ENCODE data around the gene BTRC.

The BTRC gene

DNA sequence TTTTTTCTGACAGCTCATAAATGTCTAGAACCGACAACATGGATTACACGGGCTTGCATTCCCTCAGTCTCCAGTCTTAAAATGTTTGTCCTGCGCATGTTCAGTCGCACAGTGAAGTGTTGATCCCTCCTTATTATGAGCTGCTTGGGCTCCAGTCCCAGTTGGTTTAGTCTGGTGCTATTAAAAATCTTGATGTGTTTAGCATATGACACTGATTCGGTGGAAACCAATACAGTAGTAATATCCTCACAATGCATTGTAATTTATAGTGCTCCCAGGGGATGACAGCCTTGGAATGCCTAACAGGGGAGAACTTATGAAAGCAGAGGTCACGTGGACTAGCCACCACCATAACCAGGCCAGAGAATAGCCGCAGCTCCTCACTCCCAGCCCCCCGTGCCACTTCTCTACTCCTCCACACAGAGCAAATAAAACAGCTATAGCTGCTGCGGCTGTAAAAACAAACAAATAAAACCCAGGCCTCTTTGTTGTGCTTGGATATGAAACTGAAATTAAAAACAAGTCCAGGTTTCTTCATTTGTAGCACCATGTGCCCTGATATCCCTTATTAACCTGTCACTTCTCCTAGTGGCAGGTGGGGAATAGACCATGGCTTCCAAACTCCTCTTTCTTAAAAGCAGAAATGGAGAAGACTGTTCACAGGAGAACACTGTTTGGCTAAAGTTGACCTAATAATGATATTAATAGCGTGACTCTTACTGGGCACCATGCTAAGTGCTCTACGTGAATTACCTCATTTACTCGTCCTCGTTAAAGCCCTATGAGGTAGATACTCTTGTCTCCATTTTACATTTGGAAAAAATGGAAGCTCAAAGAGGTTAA, 241.8 kb downstream of the BTRC start:
- Histone ChIP-seq H3K79me2 (ENCODE audit: insufficient read depth, low read depth) (no peaks in the 10 kb centered on the region), H3K4me1 (ENCODE audit: low read depth, poor library complexity, severe bottlenecking) (no peaks in the 10 kb centered on the region), H2AFZ (ENCODE audit: low read depth) (no peak overlapping the region), H3K4me2 (no peak overlapping the region), H3K4me3 (IDR thresholded peaks at IDR 0.05; ENCODE audit: insufficient read depth, low read depth, low read length) (no peak overlapping the region), H3K9ac (no peak overlapping the region), H3K36me3 (ENCODE audit: insufficient read depth) (no peaks in the 10 kb centered on the region), H3K27ac (no peak overlapping the region), H4K20me1 (ENCODE audit: insufficient read depth) (no peaks in the 10 kb centered on the region), H3K27me3 (ENCODE audit: insufficient read depth, low read depth) (no peaks in the 10 kb centered on the region)
- TF ChIP-seq, protein P1, sequence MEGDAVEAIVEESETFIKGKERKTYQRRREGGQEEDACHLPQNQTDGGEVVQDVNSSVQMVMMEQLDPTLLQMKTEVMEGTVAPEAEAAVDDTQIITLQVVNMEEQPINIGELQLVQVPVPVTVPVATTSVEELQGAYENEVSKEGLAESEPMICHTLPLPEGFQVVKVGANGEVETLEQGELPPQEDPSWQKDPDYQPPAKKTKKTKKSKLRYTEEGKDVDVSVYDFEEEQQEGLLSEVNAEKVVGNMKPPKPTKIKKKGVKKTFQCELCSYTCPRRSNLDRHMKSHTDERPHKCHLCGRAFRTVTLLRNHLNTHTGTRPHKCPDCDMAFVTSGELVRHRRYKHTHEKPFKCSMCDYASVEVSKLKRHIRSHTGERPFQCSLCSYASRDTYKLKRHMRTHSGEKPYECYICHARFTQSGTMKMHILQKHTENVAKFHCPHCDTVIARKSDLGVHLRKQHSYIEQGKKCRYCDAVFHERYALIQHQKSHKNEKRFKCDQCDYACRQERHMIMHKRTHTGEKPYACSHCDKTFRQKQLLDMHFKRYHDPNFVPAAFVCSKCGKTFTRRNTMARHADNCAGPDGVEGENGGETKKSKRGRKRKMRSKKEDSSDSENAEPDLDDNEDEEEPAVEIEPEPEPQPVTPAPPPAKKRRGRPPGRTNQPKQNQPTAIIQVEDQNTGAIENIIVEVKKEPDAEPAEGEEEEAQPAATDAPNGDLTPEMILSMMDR (conservative IDR thresholded peaks at IDR 0.05; ENCODE audit: low read depth, low read length), result no peak

DNA sequence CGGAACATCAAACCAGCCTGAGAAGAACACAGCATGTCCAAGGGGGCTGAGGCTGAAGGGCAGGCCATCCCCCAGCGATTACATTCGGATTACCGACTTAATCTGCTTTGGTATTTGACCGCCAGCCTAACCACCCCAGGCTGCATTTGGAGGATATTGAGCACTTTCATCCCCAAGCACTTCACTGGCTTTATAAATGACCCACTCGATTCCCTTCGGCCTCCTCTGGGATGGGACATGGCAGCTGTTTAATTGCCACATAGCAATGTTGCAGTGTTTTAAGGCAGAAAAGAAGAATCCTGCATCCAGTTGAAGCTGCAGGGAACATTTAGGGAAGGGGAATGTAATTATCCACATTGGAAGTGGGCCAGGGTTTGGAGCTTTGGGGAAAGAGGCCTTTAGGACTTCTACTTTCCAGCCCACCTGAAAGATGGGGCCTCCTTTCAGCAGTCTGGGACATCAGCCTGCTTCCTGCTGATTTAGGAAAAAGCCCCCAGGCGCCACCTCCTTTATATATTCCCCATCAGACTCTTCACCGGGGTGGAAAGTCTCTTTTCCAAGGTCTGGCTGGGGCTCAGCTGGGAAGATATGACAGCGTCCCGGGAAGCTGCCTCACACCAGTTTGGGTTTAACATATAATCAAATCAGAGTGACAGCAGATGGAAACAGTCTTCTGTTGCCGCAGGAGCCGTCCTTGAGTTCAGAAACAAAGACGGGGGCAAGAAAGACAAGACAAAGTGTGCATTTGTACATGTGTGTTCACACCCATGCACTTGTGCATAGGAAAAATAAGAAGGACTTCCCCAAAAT, 243.3 kb downstream of the BTRC start:
- TF ChIP-seq, protein P1 (conservative IDR thresholded peaks at IDR 0.05; ENCODE audit: low read depth, low read length), result no peak
- Histone ChIP-seq H3K4me2 (no peak overlapping the region), H3K36me3 (ENCODE audit: insufficient read depth) (no peaks in the 10 kb centered on the region), H3K79me2 (ENCODE audit: insufficient read depth, low read depth) (no peaks in the 10 kb centered on the region), H3K27me3 (ENCODE audit: insufficient read depth, low read depth) (no peaks in the 10 kb centered on the region), H3K27ac (no peak overlapping the region), H4K20me1 (ENCODE audit: insufficient read depth) (no peaks in the 10 kb centered on the region), H2AFZ (ENCODE audit: low read depth) (no peak overlapping the region), H3K4me3 (IDR thresholded peaks at IDR 0.05; ENCODE audit: insufficient read depth, low read depth, low read length) (no peak overlapping the region), H3K9ac (no peak overlapping the region), H3K4me1 (ENCODE audit: low read depth, poor library complexity, severe bottlenecking) (no peaks in the 10 kb centered on the region)

DNA sequence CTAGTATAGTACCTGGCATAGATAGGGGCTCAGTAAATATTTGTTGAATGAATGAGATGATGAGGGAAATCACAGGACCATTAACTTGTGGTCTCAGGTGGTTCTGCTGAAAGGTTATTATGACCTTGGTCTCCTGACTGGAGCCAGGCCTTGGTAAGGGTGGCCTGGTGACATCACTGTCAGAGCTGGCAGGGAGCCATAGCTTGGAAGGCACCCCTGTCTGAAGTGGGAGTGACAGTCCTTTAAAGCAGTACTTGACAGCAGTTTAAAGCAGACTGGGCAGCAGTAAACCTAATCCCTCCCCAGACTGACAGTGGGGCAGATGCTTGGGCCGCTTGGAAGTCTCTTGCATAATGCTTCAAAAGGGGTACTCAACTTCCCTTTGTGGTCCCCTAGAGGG, 247.6 kb downstream of the BTRC start:
- H2AFZ ChIP-seq (ENCODE audit: low read depth), result no peak overlapping the region
- H3K36me3 ChIP-seq (ENCODE audit: insufficient read depth), result no peaks in the 10 kb centered on the region
- no peaks in the 10 kb centered on the region for H3K27me3 ChIP-seq (ENCODE audit: insufficient read depth, low read depth)
- H3K4me1 ChIP-seq (ENCODE audit: low read depth, poor library complexity, severe bottlenecking), result no peaks in the 10 kb centered on the region
- TF ChIP-seq, protein P1 (conservative IDR thresholded peaks at IDR 0.05; ENCODE audit: low read depth, low read length), result no peak
- no peak overlapping the region for H3K4me3 ChIP-seq (IDR thresholded peaks at IDR 0.05; ENCODE audit: insufficient read depth, low read depth, low read length)
- no peak overlapping the region for H3K9ac ChIP-seq
- H4K20me1 ChIP-seq (ENCODE audit: insufficient read depth), result no peaks in the 10 kb centered on the region
- no peak overlapping the region for H3K4me2 ChIP-seq
- no peak overlapping the region for H3K27ac ChIP-seq
- no peaks in the 10 kb centered on the region for H3K79me2 ChIP-seq (ENCODE audit: insufficient read depth, low read depth)

DNA sequence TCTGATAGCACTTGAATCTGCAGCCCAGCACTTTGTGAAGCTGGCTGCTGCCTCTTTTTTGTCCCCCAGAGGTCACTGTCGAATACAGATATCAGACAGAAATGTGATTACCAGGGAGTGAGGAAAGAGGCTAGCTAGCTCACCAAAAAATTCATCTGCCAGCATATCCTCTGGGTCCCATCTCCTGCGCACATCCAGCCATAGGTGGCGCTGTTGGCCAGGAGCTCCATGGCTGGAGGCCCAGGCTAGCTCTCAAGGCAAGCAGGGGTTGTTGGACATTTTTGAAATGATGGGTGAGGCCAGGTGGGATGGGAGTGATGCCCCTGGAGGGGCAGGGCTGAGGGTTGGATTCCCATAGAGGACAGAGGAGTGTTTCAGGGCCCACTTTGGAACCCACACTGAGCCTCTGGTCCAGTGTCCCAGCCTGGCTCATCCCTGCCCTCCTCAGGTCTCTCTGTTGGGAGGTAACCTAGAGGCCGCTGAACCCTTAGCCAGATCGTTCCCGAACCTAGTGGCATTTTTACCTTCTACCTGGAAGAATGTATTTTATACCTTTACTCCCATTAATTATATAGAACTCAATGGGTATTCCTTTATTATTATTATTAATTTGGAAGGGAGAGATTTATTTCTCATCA, 248.9 kb downstream of the BTRC start:
- H4K20me1 ChIP-seq (ENCODE audit: insufficient read depth), result no peaks in the 10 kb centered on the region
- no peak overlapping the region for H3K9ac ChIP-seq
- no peaks in the 10 kb centered on the region for H3K27me3 ChIP-seq (ENCODE audit: insufficient read depth, low read depth)
- H3K27ac ChIP-seq, result no peak overlapping the region
- no peak overlapping the region for H2AFZ ChIP-seq (ENCODE audit: low read depth)
- no peaks in the 10 kb centered on the region for H3K79me2 ChIP-seq (ENCODE audit: insufficient read depth, low read depth)
- no peak overlapping the region for H3K4me2 ChIP-seq
- H3K4me3 ChIP-seq (IDR thresholded peaks at IDR 0.05; ENCODE audit: insufficient read depth, low read depth, low read length), result no peak overlapping the region
- TF ChIP-seq, protein P1 (conservative IDR thresholded peaks at IDR 0.05; ENCODE audit: low read depth, low read length), result peak; percentile 95
- H3K4me1 ChIP-seq (ENCODE audit: low read depth, poor library complexity, severe bottlenecking), result no peaks in the 10 kb centered on the region
- H3K36me3 ChIP-seq (ENCODE audit: insufficient read depth), result no peaks in the 10 kb centered on the region

Data from KMS-11 (cell line).